Activated effector memory CD4-positive, alpha-beta T cell treated with Interleukin-2 at 50 U/mL for 16 hours (primary cell): ENCODE measurements around the gene ACBD3.

Experiments
- DNase-seq: peaks from one replicate; pipeline ENCODE4 v3.0.0-alpha.2; 2020

Gene ACBD3

DNA sequence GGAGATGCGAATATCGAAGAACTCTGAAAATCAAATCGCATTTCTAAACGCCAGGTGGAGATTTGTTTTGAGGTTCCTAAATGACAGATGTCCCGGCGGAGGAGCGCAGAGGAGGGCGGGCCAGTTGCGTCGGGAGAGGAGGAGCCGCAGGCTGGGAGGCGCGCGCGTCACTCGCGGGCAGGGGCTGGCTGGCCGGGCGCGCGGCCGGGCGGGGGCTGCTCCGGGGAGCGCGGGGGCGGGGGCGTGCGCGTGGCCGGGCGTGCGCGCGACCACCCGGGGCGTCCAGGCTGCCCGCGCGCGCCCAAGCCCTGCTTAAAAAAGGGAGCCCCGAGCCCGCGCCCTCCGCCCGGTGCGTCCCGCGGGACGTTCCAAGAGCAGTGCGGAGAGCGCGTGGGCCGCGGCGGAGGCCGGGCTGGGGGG is 76.7 kb downstream of the ACBD3 start:
- peak; percentile 64 for DNase-seq

DNA sequence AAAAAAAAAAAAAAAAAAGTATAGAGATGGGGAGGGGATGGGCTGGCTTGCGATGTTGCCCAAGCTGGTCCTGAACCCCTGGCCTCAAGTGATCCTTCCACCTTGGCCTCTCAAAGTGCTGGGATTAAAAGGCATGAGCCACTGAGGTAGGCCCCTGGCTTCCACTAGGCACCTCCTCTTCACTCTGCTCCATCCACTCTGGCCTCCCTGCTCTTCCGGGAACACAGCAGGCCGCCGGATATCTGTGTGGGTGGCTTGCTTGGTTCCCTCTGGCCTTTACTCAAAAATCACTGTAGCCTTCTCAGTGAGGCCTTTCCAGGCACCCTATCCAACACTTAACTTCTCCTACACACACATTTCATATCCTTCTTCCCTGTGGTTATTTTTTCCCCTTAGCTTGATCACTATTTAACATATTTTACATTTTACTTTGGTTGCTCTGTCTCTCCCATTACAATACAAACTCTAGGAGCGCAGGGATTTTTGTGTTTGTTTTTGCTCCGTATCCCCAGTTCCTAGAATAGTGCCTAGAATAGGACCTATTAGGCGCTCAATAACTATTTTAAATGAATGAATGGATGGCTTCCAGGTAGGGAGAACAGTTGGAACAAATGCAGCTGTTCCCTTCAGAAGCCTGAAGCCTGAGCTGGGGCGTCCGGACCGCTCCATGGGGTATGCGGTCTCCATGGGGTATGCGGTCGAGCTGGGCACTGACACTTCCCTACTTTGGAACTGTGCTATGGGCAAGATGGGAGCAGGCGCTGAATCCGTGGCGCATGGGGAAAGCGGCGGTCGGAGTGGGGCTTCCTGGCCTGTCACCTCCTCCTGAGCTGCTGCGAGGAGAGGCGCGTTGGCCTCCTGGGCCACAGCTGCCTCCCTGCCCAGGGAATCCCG is 77.4 kb downstream of the ACBD3 start:
- no peak for DNase-seq

DNA sequence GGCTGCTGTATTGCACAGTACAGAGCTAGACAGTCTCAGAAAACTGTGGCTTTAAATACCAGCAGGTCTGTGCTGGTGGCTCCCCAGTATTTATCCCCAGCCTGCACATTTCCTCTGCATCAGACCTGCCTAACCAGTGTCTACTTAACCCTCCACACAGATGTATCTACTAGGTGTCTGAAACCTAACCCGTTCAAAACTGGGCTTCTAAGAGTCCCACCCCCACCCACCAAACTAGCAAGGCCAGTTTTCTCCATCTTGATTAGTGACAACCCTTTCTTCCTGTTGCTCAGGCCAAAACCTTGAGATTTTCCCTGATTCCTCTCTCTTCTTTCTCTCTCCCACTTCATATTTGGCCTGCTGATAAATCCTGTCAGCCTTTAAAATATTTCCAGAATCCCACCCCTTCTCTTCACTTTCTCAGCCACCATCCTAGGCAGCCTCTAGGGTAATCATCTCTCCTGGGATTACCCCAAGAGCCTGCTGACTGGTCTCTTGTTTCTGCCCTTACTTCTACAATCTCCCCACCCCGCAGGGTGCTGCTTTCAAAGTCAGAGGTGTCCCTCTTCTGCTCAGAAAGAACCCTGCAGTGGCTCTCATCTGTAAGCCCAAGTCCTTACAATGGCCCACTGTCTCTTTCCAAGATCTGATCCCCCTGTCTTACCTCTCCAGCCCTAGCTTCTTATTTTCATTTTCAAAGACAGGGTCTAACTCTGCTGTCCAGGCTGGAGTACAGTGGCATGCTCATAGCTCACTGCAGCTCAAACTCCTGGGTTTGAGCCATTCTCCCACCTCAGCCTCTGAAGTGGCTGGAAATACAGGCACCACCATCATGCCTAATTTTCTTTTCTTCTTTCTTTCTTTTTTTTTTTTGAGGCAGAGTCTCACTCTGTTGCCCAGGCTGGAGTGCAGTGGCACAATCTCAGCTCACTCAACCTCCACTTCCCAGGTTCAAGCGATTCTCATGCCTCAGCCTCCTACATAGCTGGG is 78.8 kb downstream of the ACBD3 start:
- no peak for DNase-seq

DNA sequence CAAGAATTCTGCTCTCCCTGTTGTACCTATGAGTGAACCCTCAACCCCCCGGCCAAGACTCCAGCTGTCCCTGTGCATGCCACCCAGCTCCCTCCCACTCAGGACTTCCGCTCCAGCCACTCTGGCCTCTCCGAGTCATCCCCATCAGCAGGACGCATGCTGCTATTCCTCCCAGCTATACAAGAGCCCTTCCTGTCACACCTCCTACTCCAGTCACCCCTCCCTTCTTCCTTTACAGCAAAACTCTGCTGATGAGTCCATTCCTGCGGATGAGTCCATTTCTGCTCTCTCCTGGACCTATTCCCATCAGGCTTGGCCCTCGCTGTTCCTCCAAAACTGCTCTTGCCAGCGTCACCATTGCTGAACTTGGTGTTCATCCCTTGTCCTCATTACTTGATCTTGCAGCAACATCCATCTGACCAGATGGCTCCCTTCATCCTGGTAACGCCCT is 81.8 kb downstream of the ACBD3 start:
- no peak for DNase-seq

DNA sequence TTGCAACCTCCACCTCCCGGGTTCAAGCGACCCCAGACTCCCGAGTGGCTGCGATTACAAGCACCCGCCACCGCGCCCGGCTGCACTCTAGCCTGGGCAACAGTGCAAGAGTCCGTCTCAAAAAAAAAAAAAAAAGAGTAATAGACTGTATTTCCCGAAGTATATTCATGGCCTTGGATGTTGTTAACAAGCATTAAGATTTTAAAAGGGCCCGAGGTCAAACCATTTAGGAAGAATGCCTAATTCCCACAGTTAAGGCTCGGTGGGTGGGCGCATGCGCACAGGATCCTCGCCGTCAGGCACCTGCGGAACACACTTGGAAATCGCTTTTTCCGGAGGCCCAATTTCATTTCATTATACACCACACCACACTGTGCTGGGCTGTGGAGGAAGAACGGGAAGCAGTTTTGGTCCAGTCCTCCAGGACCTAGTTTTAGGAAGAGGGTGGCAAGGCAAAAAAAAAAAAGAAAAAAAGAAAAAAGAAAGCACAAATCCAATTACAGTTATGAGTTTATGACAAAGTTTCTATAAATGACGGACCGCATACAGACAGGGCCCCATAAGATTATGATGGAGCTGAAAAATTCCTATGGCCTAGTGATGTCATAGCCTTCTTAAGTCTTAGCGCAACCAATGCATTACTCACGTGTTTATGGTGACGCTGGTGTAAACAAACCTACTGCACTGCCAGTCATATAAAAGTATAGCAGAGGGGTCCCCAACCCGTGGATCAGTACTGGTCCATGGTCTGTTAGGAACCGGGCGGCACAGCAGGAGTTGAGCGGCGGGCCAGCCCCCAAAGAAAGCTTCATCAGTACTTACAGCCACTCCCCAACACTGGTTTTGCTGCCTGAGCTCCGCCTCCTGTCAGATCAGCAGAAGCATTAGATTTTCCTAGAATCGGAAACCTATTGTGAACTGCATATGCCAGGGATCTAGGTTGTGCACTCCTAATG is 85.8 kb downstream of the ACBD3 start:
- peak; percentile 24 for DNase-seq

DNA sequence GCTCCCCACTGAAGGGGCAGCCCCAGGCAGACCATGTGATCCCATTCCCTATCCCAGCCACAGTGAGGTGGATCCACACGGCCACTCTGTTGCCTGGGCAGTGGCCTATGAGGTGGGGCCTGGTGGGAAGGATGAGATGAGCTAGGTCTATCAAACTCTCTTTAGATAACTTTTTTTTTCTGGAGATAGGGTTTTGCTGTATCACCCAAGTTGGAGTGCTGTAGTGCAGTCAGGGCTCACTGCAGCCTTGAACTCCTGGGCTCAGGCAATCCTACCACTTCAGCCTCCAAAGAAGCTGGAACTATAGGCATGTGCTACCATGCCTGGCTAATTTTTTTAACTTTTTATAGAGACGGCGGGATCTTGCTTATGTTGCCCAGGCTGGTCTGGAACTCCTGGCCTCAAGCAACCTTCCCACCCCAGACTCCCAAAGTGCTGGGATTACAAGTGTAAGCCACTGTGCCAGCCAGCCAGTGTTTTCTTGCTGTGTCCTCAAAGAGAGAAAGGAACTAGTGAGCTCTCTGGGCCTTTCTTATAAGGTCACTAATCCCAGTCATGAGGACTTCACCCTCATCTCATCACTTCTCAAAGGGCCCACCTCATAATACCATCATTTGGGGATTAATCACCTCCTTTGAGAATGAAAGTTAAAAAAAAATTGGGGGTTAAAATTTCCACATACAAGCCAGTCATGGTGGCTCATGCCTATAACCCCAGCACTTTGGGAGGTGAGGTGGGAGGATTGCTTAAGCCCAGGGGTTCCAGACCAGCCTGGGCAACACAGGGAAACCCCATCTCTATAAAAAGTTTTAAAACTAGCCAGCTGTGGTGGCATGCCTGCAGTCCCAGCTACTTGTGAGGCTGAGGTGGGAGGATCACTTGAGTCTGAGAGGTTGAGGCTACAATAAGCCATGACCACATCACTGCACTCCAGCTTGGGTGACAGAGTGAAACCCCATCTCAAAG is 87.4 kb downstream of the ACBD3 start:
- no peak for DNase-seq

DNA sequence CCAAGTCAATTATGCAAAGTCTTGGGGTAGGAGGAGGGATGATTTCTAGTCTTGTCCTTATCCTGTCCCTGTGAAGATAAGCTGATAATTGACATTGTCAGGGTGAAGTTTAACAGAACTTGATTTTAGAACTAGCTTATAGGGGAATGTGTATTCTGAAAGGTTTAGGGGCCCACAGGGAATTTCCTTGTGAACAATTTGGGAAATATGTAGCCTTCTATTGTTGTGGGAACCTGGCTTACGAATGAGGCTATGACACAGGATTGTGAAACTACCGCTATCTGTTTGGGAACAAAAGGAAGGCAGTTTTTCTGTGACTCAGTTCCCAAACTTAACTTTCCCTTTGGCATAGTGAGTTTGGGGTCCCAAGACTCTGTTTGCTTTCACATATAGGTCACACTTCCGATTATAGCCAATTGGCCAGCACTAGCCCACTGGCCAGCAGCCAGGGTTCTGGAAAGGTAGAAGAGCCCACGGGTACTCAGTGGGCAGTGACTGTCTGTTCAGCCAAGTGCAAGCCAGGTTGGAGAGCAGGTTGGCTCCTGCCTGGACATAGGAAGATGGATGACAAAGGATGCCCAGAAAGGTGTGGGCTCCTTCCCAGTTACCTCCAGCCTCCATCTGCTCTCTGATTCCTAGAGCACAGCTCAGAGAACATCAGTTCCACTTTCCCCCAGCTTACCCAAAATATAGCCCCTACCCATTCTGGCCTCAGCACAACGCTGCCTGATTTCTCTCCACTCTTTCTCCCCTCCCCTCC is 88.5 kb downstream of the ACBD3 start:
- no peak for DNase-seq

DNA sequence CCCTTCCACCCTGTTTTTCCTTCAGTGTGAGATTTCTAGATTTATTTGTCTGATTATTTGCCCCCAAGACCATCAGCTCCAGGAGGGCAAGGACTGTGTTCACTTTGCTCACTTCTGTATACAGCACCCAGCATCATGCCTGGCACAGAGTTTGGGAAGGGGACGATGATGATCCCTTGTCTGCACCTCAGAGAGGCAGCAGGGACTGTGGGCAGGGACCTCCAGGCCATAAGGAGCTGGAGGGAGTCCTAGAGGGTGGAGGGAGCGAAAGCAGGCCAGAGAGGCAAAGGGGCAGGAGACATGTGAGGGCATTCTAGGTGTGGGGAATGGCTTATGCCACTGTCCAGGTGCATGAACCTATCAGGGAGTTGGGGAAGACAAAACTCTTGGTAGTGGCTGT is 91.3 kb downstream of the ACBD3 start:
- DNase-seq: no peak
